Panc1 (cell line): ENCODE data around the gene SLFNL1. TPM values are rescaled to one million over a fixed set of nuclear protein-coding genes. Genes with fewer than 3 reads are reported as not detected.

Experiments
- ATAC-seq: fragments of 200-7000 bp; cut with Tn5 transposase; 2 replicates; pipeline ENCODE4 v1.9.1; 2020; ENCODE audit warnings: mild to moderate bottlenecking, moderate library complexity
- BruUV-seq: library from RNA; stranded (reverse); fragments of 400-500 nt; replicated peaks from 2 replicates; lab custom pipeline; 2021; lab: Mats Ljungman, UMichigan
- CTCF ChIA-PET: fragments of 300-600 bp; sonication (Branson Sonifier 250); formaldehyde crosslinking; loops from one replicate; lab custom pipeline; 2022; ENCODE audit warnings: antibody characterized with exemption; lab: Charles Lee
- POLR2A ChIA-PET: fragments of 300-600 bp; sonication (Branson Sonifier 250); formaldehyde crosslinking; loops from one replicate; lab custom pipeline; 2022; ENCODE audit warnings: antibody characterized with exemption; lab: Charles Lee
- DNase-seq: peaks from one replicate; pipeline ENCODE4 v3.0.0-alpha.2; 2010; ENCODE audit warnings: low read depth, low spot score
- H3K27ac ChIP-seq: 2 replicates; pipeline ENCODE4 v1.5.1; 2011; ENCODE audit warnings: mild to moderate bottlenecking, low read length, inconsistent platforms
- H3K27me3 ChIP-seq: fragments of 200-500 bp; sonication (Bioruptor generic); 2 replicates; pipeline ENCODE4 v1.6.0; 2014; ENCODE audit warnings: low read length, inconsistent platforms; ENCODE audit not compliant: control insufficient read depth, insufficient read depth
- H3K36me3 ChIP-seq: fragments of 200-500 bp; sonication (Bioruptor generic); 2 replicates; pipeline ENCODE4 v1.5.1; 2014; ENCODE audit warnings: inconsistent platforms, mild to moderate bottlenecking, low read length, moderate library complexity; ENCODE audit not compliant: control insufficient read depth, insufficient read depth
- H3K4me1 ChIP-seq: 2 replicates; pipeline ENCODE4 v1.5.1; 2011; ENCODE audit warnings: inconsistent platforms, mild to moderate bottlenecking, low read length, moderate library complexity; ENCODE audit not compliant: control insufficient read depth, insufficient read depth
- H3K4me3 ChIP-seq, 2 experiments: 2 replicates each; pipeline ENCODE4 v1.5.1; 2011 to 2012; ENCODE audit warnings: low read depth in 2 of 2, low read length in 2 of 2, mild to moderate bottlenecking in 2 of 2, inconsistent platforms in 1 of 2, moderate library complexity in 1 of 2
- H3K9me3 ChIP-seq: fragments of 200-500 bp; sonication (Bioruptor generic); 2 replicates; pipeline ENCODE4 v1.5.1; 2014; ENCODE audit warnings: low read depth, mild to moderate bottlenecking, inconsistent platforms, low read length, moderate library complexity; ENCODE audit not compliant: control insufficient read depth, insufficient read depth
- POLR2AphosphoS5 ChIP-seq: IDR thresholded peaks from 2 replicates; pipeline ENCODE4 v1.6.1; 2012; ENCODE audit warnings: mild to moderate bottlenecking, low read depth, low read length, moderate library complexity
- SIN3A ChIP-seq: IDR thresholded peaks from 2 replicates; pipeline ENCODE4 v1.6.1; 2012; ENCODE audit warnings: low read depth, mild to moderate bottlenecking, low read length, moderate library complexity, borderline replicate concordance; ENCODE audit not compliant: insufficient read depth
- TCF7L2 ChIP-seq: IDR thresholded peaks from 2 replicates; pipeline ENCODE4 v1.6.1; 2011; ENCODE audit warnings: mild to moderate bottlenecking, low read depth, low read length, inconsistent platforms
- in situ Hi-C: cut with HindIII; loops from 2 replicates; pipeline ENCODE4 v1.10.0; 2016; ENCODE audit warnings: low sequenced_read_pairs, low pct_unique_long_range_greater_than_20kb
- intact Hi-C: fragments of 100-400 bp; cut with micrococcal nuclease; formaldehyde crosslinking; loops from one replicate; pipeline ENCODE4 v1.10.0; 2022; ENCODE audit not compliant: unreplicated experiment
- total RNA-seq: library from RNA; stranded (reverse); gene quantifications from one replicate; pipeline ENCODE4 v1.2.1, GENCODE V29; 2021; ENCODE audit not compliant: unreplicated experiment
- TF ChIP-seq, protein P1 (sequence below), 2 experiments: IDR thresholded peaks; 2 replicates each; pipeline ENCODE4 v1.6.1; 2011 to 2012; ENCODE audit warnings: low read depth in 2 of 2, control low read depth in 1 of 2, low read length in 1 of 2, mild to moderate bottlenecking in 1 of 2, moderate library complexity in 1 of 2; ENCODE audit not compliant: insufficient read depth in 1 of 2
- TF ChIP-seq, protein P2 (sequence below): fragments of 450-650 bp; IDR thresholded peaks from 2 replicates; pipeline ENCODE4 v1.5.1; 2017; ENCODE audit warnings: mild to moderate bottlenecking

SLFNL1 gene
- total RNA-seq, 1 experiment from 2014 or later = 0.10 TPM

DNA sequence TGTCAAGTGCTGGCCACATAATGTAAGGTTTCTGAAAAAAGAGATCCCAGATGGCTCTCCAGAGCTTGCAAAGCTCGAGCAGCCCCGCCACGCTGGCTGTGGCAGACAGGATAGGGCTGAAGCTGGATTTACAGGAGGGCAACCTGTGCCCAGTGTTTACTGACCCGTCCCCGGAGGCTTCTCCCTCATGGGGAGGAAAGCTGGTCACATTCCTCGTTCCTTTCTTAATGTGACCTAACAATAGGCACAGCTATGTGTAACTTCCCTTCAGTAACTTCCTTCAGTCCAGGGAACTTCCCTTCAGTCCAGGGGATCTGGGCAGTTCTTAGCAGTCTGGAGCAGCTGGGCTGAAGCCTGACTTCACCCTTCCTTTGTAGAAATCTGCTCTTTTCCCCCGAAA, 7.7 kb downstream of the SLFNL1 start:
- Histone ChIP-seq H3K9me3 (no peaks in the 10 kb centered on the region), H3K4me1 (0 out of 2 replicates have a peak, but pooled peaks cover 7% of the 10 kb centered on the region), H3K27ac (no peak overlapping the region), H3K27me3 (no peaks in the 10 kb centered on the region), H3K4me3 (no peak overlapping the region), H3K36me3 (peaks cover 37% of the 10 kb centered on the region)
- ATAC-seq (no peak), DNase-seq (no peak)
- intact Hi-C loops (no loop called here), in situ Hi-C loops (no loop called here)
- no TSS peak for BruUV-seq
- CTCF ChIA-PET = no interaction called here
- POLR2A ChIA-PET = interaction anchor here (0.6 kb wide), 1 partner anchor 1979 kb away, joined by 11 read pairs; no protein-coding TSS in a partner anchor
- TF ChIP-seq, protein P1, sequence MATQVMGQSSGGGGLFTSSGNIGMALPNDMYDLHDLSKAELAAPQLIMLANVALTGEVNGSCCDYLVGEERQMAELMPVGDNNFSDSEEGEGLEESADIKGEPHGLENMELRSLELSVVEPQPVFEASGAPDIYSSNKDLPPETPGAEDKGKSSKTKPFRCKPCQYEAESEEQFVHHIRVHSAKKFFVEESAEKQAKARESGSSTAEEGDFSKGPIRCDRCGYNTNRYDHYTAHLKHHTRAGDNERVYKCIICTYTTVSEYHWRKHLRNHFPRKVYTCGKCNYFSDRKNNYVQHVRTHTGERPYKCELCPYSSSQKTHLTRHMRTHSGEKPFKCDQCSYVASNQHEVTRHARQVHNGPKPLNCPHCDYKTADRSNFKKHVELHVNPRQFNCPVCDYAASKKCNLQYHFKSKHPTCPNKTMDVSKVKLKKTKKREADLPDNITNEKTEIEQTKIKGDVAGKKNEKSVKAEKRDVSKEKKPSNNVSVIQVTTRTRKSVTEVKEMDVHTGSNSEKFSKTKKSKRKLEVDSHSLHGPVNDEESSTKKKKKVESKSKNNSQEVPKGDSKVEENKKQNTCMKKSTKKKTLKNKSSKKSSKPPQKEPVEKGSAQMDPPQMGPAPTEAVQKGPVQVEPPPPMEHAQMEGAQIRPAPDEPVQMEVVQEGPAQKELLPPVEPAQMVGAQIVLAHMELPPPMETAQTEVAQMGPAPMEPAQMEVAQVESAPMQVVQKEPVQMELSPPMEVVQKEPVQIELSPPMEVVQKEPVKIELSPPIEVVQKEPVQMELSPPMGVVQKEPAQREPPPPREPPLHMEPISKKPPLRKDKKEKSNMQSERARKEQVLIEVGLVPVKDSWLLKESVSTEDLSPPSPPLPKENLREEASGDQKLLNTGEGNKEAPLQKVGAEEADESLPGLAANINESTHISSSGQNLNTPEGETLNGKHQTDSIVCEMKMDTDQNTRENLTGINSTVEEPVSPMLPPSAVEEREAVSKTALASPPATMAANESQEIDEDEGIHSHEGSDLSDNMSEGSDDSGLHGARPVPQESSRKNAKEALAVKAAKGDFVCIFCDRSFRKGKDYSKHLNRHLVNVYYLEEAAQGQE (IDR thresholded peaks at IDR 0.05; ENCODE audit: insufficient read depth in 1 of 2, low read depth in 2 of 2, low read length in 1 of 2) = no peak
- TF ChIP-seq, protein P2, sequence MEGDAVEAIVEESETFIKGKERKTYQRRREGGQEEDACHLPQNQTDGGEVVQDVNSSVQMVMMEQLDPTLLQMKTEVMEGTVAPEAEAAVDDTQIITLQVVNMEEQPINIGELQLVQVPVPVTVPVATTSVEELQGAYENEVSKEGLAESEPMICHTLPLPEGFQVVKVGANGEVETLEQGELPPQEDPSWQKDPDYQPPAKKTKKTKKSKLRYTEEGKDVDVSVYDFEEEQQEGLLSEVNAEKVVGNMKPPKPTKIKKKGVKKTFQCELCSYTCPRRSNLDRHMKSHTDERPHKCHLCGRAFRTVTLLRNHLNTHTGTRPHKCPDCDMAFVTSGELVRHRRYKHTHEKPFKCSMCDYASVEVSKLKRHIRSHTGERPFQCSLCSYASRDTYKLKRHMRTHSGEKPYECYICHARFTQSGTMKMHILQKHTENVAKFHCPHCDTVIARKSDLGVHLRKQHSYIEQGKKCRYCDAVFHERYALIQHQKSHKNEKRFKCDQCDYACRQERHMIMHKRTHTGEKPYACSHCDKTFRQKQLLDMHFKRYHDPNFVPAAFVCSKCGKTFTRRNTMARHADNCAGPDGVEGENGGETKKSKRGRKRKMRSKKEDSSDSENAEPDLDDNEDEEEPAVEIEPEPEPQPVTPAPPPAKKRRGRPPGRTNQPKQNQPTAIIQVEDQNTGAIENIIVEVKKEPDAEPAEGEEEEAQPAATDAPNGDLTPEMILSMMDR = no peak
- TF ChIP-seq POLR2AphosphoS5 (no peak), TCF7L2 (no peak), SIN3A (no peak)

DNA sequence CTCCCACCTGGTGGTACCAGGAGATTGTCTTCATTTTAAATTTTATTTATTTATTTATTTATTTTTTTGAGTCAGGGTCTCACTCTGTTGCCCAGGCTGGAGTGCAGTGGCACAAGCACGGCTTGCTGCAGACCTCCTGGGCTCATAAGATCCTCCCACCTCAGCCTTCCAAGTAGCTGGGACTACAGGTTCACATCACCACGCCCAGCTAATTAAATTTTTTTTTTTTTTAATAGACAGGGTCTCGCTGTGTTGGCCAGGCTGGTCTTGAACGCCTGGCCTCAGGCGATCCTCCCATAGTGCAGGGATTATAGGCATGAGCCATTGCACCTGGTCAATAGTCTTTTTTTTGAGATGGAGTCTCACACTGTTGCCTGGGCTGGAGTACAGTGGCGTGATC, 8.5 kb downstream of the SLFNL1 start:
- no peak overlapping the region for H3K27ac ChIP-seq

More for the DNA sequence above, 8.5 kb downstream of the SLFNL1 start:
- Histone ChIP-seq H3K4me3 (no peak overlapping the region), H3K9me3 (no peaks in the 10 kb centered on the region), H3K36me3 (peaks cover 44% of the 10 kb centered on the region), H3K4me1 (0 out of 2 replicates have a peak, but pooled peaks cover 7% of the 10 kb centered on the region), H3K27me3 (no peaks in the 10 kb centered on the region)
- CTCF ChIA-PET = no interaction called here
- in situ Hi-C loops (no loop called here), intact Hi-C loops (no loop called here)
- BruUV-seq = no TSS peak
- ATAC-seq (no peak), DNase-seq (no peak)
- no peak for TF ChIP-seq POLR2AphosphoS5
- no peak for TF ChIP-seq TCF7L2
- TF ChIP-seq, protein P1 (IDR thresholded peaks at IDR 0.05; ENCODE audit: insufficient read depth in 1 of 2, low read depth in 2 of 2, low read length in 1 of 2) = no peak
- TF ChIP-seq SIN3A = no peak
- TF ChIP-seq, protein P2 = no peak
- POLR2A ChIA-PET = interaction anchor here (0.6 kb wide), 1 partner anchor 342 kb away, joined by 3 read pairs; no protein-coding TSS in a partner anchor
